ENCODE data around the gene PROCR. TPM values are rescaled to one million over a fixed set of nuclear protein-coding genes. Genes with fewer than 3 reads are reported as not detected.

PROCR gene
- total RNA-seq, 4 donors from 2014 or later = 5.7 to 32.2 (median 26.1) TPM

DNA sequence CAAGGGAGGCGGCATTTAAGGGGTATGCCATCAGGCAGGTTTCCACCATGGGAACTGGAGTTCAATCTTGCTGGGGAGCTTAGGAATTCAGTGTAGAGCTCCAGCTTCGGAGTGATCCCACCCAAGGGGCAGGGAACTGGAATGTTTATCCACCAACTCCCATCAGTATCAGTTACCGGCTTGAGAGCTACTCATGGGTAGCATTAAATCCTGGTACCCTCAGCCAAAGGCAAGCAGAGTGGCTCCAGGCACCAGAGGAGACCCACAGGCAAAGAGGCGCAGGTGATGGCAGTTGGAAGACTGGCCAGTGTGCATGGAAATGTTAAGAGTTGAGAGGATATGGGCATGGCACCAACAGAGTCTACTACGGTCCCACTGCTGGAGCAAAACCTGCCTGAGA, 38.8 kb upstream of the PROCR start:
- no peak for TF ChIP-seq POLR2A (IDR thresholded peaks at IDR 0.05)
- TF ChIP-seq, protein P1, sequence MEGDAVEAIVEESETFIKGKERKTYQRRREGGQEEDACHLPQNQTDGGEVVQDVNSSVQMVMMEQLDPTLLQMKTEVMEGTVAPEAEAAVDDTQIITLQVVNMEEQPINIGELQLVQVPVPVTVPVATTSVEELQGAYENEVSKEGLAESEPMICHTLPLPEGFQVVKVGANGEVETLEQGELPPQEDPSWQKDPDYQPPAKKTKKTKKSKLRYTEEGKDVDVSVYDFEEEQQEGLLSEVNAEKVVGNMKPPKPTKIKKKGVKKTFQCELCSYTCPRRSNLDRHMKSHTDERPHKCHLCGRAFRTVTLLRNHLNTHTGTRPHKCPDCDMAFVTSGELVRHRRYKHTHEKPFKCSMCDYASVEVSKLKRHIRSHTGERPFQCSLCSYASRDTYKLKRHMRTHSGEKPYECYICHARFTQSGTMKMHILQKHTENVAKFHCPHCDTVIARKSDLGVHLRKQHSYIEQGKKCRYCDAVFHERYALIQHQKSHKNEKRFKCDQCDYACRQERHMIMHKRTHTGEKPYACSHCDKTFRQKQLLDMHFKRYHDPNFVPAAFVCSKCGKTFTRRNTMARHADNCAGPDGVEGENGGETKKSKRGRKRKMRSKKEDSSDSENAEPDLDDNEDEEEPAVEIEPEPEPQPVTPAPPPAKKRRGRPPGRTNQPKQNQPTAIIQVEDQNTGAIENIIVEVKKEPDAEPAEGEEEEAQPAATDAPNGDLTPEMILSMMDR (IDR thresholded peaks at IDR 0.05) = no peak
- DNase-seq (ENCODE audit: low spot score in 2 of 2) = peak in 1 of 2 donors; percentile 26
- no peak overlapping the region for H3K4me3 ChIP-seq (ENCODE audit: low read depth, poor library complexity, severe bottlenecking)
- 84 to 95% methylated on average over 5 of the region's 5 CpGs for WGBS, 2 donors
- intact Hi-C loops (cut with DNase I; ENCODE audit: low total_unique reads) = no loop called here

DNA sequence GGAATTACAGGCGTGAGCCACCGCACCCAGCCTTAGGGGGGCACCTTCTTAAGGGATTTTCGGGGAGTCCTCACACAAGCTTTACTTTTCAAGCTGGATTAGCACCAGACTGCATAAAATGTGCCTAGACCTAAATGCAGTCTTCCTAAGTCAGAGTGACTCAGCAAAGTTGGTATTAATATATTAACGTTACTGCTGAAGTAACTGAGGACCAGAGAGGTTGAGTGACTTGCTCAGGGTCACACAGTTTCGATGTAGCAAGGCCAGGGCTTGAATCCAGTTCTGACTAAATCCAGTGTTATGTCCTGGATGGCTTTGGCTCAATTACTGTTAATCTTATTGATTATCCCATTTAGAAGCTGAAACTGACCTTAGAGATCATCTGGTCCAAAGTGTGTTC, 38.1 kb upstream of the PROCR start:
- 81 to 88% methylated on average over 5 of the region's 5 CpGs for WGBS, 2 donors
- TF ChIP-seq, protein P1 (IDR thresholded peaks at IDR 0.05) = no peak
- no peak for TF ChIP-seq POLR2A (IDR thresholded peaks at IDR 0.05)
- intact Hi-C loops (cut with DNase I; ENCODE audit: low total_unique reads) = no loop called here
- no peak overlapping the region for H3K4me3 ChIP-seq (ENCODE audit: low read depth, poor library complexity, severe bottlenecking)
- no peak for DNase-seq (ENCODE audit: low spot score in 2 of 2)

DNA sequence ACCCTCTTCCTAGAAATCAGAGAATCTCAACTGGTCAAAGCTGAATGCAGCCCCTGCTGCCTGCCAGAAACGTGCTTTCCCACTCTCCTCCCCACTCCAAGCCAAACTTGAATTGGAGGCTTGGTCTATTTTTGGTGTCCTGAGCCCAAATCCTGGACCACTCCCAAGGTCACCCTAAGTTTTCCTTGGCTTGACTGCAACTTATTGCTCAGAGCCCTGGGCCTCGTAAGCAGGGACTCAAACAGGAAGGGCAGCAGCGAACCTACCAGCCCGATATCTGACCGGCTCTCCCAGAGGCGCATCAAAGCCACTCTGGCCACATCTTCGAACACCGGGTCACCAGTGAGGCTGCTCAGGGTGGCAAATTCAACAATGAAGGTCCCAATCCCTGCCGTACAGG, 37.4 kb upstream of the PROCR start:
- WGBS, 2 donors = 78 to 85% methylated on average over 9 of the region's 9 CpGs
- DNase-seq (ENCODE audit: low spot score in 2 of 2) = no peak

DNA sequence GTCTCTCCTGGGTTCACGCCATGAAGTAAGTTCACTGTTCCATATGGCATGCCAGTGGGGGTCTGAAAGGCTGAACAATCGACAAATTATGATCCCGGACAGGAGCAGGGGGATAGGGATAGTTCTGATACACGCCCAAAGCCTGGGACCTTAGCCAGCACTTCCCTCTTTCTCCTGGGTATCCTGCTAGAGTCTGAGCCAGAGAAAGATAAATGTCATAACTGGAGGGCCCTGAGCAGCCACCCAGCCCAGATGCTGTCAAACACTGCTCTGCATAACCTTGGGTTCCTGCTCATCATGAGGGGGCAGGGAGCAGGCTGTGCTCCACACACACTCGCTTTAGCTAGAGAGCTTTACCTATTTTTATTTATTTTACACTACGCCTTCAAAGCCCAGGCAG, 37.0 kb upstream of the PROCR start:
- H3K4me3 ChIP-seq (ENCODE audit: low read depth, poor library complexity, severe bottlenecking) = no peak overlapping the region
- intact Hi-C loops (cut with DNase I; ENCODE audit: low total_unique reads) = no loop called here
- no peak for DNase-seq (ENCODE audit: low spot score in 2 of 2)
- WGBS, 2 donors = 67 to 73% methylated on average over 6 of the region's 6 CpGs
- TF ChIP-seq, protein P1 (IDR thresholded peaks at IDR 0.05) = no peak
- TF ChIP-seq POLR2A (IDR thresholded peaks at IDR 0.05) = no peak

More for the DNA sequence above, 37.4 kb upstream of the PROCR start:
- no peak overlapping the region for H3K4me3 ChIP-seq (ENCODE audit: low read depth, poor library complexity, severe bottlenecking)
- no peak for TF ChIP-seq POLR2A (IDR thresholded peaks at IDR 0.05)
- TF ChIP-seq, protein P1 (IDR thresholded peaks at IDR 0.05) = no peak
- intact Hi-C loops (cut with DNase I; ENCODE audit: low total_unique reads) = no loop called here

DNA sequence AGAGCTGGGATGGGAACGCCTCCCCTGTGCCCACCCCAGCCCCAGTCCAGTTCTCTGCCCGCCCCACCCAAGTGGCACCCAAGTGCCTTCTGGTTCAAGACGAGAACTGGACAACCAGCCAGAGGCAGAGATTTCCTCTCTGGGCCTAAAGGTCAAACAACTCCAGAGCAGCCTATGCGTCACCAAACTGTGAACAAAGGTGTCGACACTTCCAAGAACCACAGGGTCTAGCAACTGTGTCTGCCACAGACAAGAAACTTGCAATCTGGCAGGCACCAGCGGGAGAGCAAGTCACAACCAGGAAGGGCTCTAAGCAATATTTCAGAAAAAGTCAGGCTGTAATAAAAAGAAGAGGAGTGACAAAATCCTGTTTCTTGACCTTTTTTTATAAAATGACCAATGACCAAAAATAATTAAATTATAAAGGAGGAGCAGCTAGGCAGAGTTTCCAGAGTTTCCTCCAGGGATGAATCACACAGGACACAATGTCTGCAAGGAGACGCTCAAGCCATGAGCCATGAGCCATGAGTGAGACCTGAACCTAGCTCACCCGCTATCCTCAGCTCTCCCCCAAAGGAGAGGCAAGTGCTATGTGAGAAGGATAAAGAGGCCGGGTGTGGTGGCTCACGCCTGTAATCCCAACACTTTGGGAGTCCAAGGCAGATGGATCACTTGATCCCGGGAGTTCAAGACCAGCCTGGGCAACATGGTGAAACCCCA, 35.8 kb upstream of the PROCR start:
- intact Hi-C loops (cut with DNase I; ENCODE audit: low total_unique reads) = no loop called here
- TF ChIP-seq, protein P1 (IDR thresholded peaks at IDR 0.05) = no peak
- TF ChIP-seq POLR2A (IDR thresholded peaks at IDR 0.05) = no peak
- no peak overlapping the region for H3K4me3 ChIP-seq (ENCODE audit: low read depth, poor library complexity, severe bottlenecking)
- WGBS, 2 donors = 79 to 86% methylated on average over 11 of the region's 11 CpGs
- DNase-seq (ENCODE audit: low spot score in 2 of 2) = peak in 1 of 2 donors; percentile 68

DNA sequence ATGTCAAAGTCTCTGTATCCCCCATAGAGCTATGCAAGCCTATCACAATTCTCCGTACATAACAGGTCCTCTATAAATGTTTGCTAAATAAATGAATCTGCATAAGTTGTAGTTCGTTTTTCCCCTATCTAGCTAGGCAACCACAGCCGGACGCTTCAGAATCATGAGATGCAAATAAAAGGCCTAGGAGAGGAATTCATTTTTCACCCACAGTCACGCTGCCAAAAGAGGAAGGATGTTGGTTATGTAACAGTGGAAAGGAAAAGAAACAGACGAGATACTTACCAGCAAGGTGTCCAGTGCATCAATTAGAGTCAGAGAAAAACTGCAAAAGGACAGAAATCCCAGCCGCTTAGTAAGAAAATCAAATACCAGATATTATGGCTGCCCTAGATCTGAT, 27.2 kb upstream of the PROCR start:
- intact Hi-C loops (cut with DNase I; ENCODE audit: low total_unique reads) = loop anchor here (10.0 kb wide), 2 partner anchors 70 to 120 kb away; no protein-coding TSS in a partner anchor
- 72 to 76% methylated on average over 7 of the region's 7 CpGs for WGBS, 2 donors
- TF ChIP-seq, protein P1 (IDR thresholded peaks at IDR 0.05) = no peak
- TF ChIP-seq POLR2A (IDR thresholded peaks at IDR 0.05) = no peak
- no peak overlapping the region for H3K4me3 ChIP-seq (ENCODE audit: low read depth, poor library complexity, severe bottlenecking)
- peak in 1 of 2 donors; percentile 29 for DNase-seq (ENCODE audit: low spot score in 2 of 2)

All from lower leg skin (tissue), 4 donors.